ENCODE measurements around the gene CDK19. TPM values are rescaled to one million over a fixed set of nuclear protein-coding genes. Genes with fewer than 3 reads are reported as not detected.

The CDK19 gene
- total and polyA plus RNA-seq, 2 of the 4 experiments (the other 2 are of a cell fraction) = 6.0 to 6.8 TPM

- POLR2A ChIA-PET (ENCODE audit: unreplicated experiment) = no interaction called here
These were observed 1.7 kb downstream of the CDK19 start for GRCh38 chr6:110813338-110814101.

More at GRCh38 chr6:110813338-110814101, 1.7 kb downstream of the CDK19 start:
- no peak for DNase-seq
- no peak overlapping the region for H2BK5ac ChIP-seq (ENCODE audit: low read depth, low read length, poor library complexity, severe bottlenecking)
- H3K79me1 ChIP-seq (ENCODE audit: low read depth in 1 of 2, low read length in 2 of 2) = peaks cover 5 to 34% of the 10 kb centered on the region in 2 experiments; a peak in 3 of 4 replicates
- intact Hi-C loops (cut with micrococcal nuclease) (loop anchor here (2.0 kb wide), 2 partner anchors 131 to 285 kb away; no protein-coding TSS in a partner anchor), in situ Hi-C loops (cut with MboI; ENCODE audit: low sequenced_read_pairs) (no loop called here), dilution Hi-C loops (cut with HindIII; ENCODE audit: low sequenced_read_pairs, unreplicated experiment) (no loop called here)
- peak overlapping the region; percentile 71 for H3K23ac ChIP-seq (ENCODE audit: low read depth, low read length)
- H3K56ac ChIP-seq (ENCODE audit: extremely low read depth, insufficient read depth, low read length) = no peak overlapping the region
- no peak overlapping the region for H3K4ac ChIP-seq (ENCODE audit: low read depth, low read length)
- no peak overlapping the region for H2BK20ac ChIP-seq (ENCODE audit: low read depth, low read length)
- H3K18ac ChIP-seq (ENCODE audit: low read depth, low read length) = no peak overlapping the region
- no peak for ATAC-seq (ENCODE audit: low read depth)
- no peak overlapping the region for H2AK5ac ChIP-seq (ENCODE audit: low read depth, low read length)
- no peaks in the 10 kb centered on the region for H3K9me3 ChIP-seq (ENCODE audit: control insufficient read depth, insufficient read depth, low read length)
- no peak overlapping the region for H3K27ac ChIP-seq (ENCODE audit: insufficient read depth, low read length)
- WGBS, 2 experiments (ENCODE audit: extremely low coverage in 2 of 2, insufficient read length in 1 of 2) = 40% methylated on average over 1 of the region's 8 CpGs; no CpG with 5 or more reads in 1 of the 2 experiments
- H3K9ac ChIP-seq (ENCODE audit: low read depth, low read length) = peak overlapping the region; percentile 94; the same call in 1 of the 2 replicates
- H4K20me1 ChIP-seq (ENCODE audit: insufficient read depth, low read length) = peaks cover 7% of the 10 kb centered on the region; the same call in 1 of the 2 replicates
- H3K14ac ChIP-seq (replicated peaks; ENCODE audit: low read depth, low read length) = no peak overlapping the region
- no peak overlapping the region for H2BK15ac ChIP-seq (ENCODE audit: low read depth, low read length)
- CTCF ChIA-PET = interaction anchor here (0.6 to 0.7 kb wide), 2 partner anchors 202 to 827 kb away, joined by 3 read pairs; no protein-coding TSS in a partner anchor
- H4K5ac ChIP-seq (ENCODE audit: low read depth, low read length) = no peak overlapping the region
- no peaks in the 10 kb centered on the region; the same call in 1 of the 2 replicates for H3K4me1 ChIP-seq (ENCODE audit: control insufficient read depth, insufficient read depth, low read length)
- H3K9me1 ChIP-seq (ENCODE audit: insufficient read depth, low read length) = no peaks in the 10 kb centered on the region
- H3K36me3 ChIP-seq (ENCODE audit: control insufficient read depth, insufficient read depth, low read length) = no peaks in the 10 kb centered on the region
- H2AK9ac ChIP-seq (replicated peaks; ENCODE audit: low read depth, low read length, poor library complexity) = peak overlapping the region; percentile 18
- H2AFZ ChIP-seq (replicated peaks; ENCODE audit: low read length, poor library complexity) = peak overlapping the region; percentile 99
- no peak overlapping the region for H2BK120ac ChIP-seq (ENCODE audit: low read depth, low read length)
- no peak overlapping the region for H4K8ac ChIP-seq (ENCODE audit: low read depth in 2 of 2, low read length in 2 of 2)
- H4K91ac ChIP-seq (ENCODE audit: insufficient read depth, low read depth, low read length) = no peak overlapping the region
- BruUV-seq (replicated peaks) = no TSS peak
- no peaks in the 10 kb centered on the region for H3K27me3 ChIP-seq (ENCODE audit: control insufficient read depth, insufficient read depth, low read length)
- H3K4me2 ChIP-seq (ENCODE audit: low read depth, low read length) = peak overlapping the region; percentile 98
- TF ChIP-seq, protein P1, sequence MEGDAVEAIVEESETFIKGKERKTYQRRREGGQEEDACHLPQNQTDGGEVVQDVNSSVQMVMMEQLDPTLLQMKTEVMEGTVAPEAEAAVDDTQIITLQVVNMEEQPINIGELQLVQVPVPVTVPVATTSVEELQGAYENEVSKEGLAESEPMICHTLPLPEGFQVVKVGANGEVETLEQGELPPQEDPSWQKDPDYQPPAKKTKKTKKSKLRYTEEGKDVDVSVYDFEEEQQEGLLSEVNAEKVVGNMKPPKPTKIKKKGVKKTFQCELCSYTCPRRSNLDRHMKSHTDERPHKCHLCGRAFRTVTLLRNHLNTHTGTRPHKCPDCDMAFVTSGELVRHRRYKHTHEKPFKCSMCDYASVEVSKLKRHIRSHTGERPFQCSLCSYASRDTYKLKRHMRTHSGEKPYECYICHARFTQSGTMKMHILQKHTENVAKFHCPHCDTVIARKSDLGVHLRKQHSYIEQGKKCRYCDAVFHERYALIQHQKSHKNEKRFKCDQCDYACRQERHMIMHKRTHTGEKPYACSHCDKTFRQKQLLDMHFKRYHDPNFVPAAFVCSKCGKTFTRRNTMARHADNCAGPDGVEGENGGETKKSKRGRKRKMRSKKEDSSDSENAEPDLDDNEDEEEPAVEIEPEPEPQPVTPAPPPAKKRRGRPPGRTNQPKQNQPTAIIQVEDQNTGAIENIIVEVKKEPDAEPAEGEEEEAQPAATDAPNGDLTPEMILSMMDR (conservative IDR thresholded peaks at IDR 0.05; ENCODE audit: low read depth, low read length) = no peak
- no peak for TF ChIP-seq FOS (IDR thresholded peaks at IDR 0.05; ENCODE audit: low read depth, low read length)
- H3K4me3 ChIP-seq (ENCODE audit: insufficient read depth, low read depth, low read length) = peak overlapping the region; percentile 59

All from IMR-90 (cell line).